ENCODE measurements around the gene SLIT3.

SLIT3 gene

GRCh38 chr5:168914491-168914890 lies 386.4 kb downstream of the SLIT3 start (continued):
- TF ChIP-seq PPARA (CRISPR knock-in tag; IDR thresholded peaks at IDR 0.05; ENCODE audit: borderline replicate concordance): no peak

- ATAC-seq: no peak
- TF ChIP-seq RARB (CRISPR knock-in tag; IDR thresholded peaks at IDR 0.05) (no peak), PATZ1 (CRISPR knock-in tag; IDR thresholded peaks at IDR 0.05; ENCODE audit: borderline replicate concordance) (no peak), ZNF8 (CRISPR knock-in tag; IDR thresholded peaks at IDR 0.05) (no peak), POU6F1 (CRISPR knock-in tag; IDR thresholded peaks at IDR 0.05; ENCODE audit: borderline replicate concordance, low read depth) (no peak), ZC3H10 (CRISPR knock-in tag; IDR thresholded peaks at IDR 0.05) (no peak), ESRRG (CRISPR knock-in tag; IDR thresholded peaks at IDR 0.05) (no peak), ARNTL (CRISPR knock-in tag; IDR thresholded peaks at IDR 0.05; ENCODE audit: borderline replicate concordance, low read depth) (no peak), CSDC2 (CRISPR knock-in tag; IDR thresholded peaks at IDR 0.05) (no peak)
Observed at GRCh38 chr5:168910874-168911273, 390.1 kb downstream of the SLIT3 start.

GRCh38 chr5:168908207-168908606 lies 392.7 kb downstream of the SLIT3 start:
- peak; percentile 93 for ATAC-seq
- TF ChIP-seq TOX (CRISPR knock-in tag; IDR thresholded peaks at IDR 0.05; ENCODE audit: borderline replicate concordance): no peak
- peak; percentile 84; the same call in 1 of the 2 replicates for TF ChIP-seq CREB5 (CRISPR knock-in tag; IDR thresholded peaks at IDR 0.05; ENCODE audit: low read depth)
- peak; percentile 78 for TF ChIP-seq ISL1 (CRISPR knock-in tag; IDR thresholded peaks at IDR 0.05)
- no peak for TF ChIP-seq ARNTL (CRISPR knock-in tag; IDR thresholded peaks at IDR 0.05; ENCODE audit: borderline replicate concordance, low read depth)

- no peak for TF ChIP-seq CSDC2 (CRISPR knock-in tag; IDR thresholded peaks at IDR 0.05)
- no peak for TF ChIP-seq TSHZ2 (CRISPR knock-in tag; IDR thresholded peaks at IDR 0.05)
- TF ChIP-seq ESRRG (CRISPR knock-in tag; IDR thresholded peaks at IDR 0.05): no peak
- no peak for ATAC-seq
Observed at GRCh38 chr5:168903061-168903460, 397.9 kb downstream of the SLIT3 start.

- ATAC-seq: no peak
- TF ChIP-seq GLIS3 (CRISPR knock-in tag; IDR thresholded peaks at IDR 0.05): no peak
- no peak for TF ChIP-seq ISL1 (CRISPR knock-in tag; IDR thresholded peaks at IDR 0.05)
Observed at GRCh38 chr5:168899673-168900072, 401.3 kb downstream of the SLIT3 start.

- no peak for ATAC-seq
- TF ChIP-seq ZFP30 (CRISPR knock-in tag; IDR thresholded peaks at IDR 0.05): no peak
- no peak for TF ChIP-seq ARNTL (CRISPR knock-in tag; IDR thresholded peaks at IDR 0.05; ENCODE audit: borderline replicate concordance, low read depth)
- no peak for TF ChIP-seq ESRRG (CRISPR knock-in tag; IDR thresholded peaks at IDR 0.05)
- TF ChIP-seq BACH2 (CRISPR knock-in tag; IDR thresholded peaks at IDR 0.05; ENCODE audit: borderline replicate concordance): no peak
- no peak for TF ChIP-seq OSR1 (CRISPR knock-in tag; IDR thresholded peaks at IDR 0.05)
Observed at GRCh38 chr5:168899264-168899663, 401.7 kb downstream of the SLIT3 start.

Measured in SK-N-SH treated with all-trans-retinoic acid at 6 μM for 48 hours (cell line).